ENCODE results near the gene KAT2A. TPM values are rescaled to one million over a fixed set of nuclear protein-coding genes. Genes with fewer than 3 reads are reported as not detected.

The KAT2A gene
- total and polyA plus RNA-seq, 8 donors = 39.9 to 77.6 (median 70.8) TPM

DNA sequence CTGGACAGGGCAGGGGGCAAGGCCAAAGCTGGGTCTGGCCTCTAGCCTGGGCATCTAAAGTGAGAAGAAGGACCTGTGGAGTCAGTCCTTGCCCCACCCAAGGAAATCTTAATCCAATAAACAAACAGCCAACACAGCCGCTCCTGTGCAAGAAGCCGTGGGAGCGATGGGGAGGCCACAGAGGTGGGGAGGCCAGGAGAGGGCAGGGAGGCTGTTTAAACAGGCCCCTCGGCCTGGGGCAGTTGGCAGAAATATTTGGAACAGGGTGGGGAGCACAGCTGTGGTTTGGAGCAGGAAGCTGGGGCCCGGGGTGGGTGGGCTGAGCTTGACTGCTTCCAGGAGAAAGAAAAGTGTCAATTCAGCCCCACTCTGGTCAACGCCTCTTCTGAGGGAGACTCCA lies 28.2 kb downstream of the KAT2A start:
- H3K27me3 ChIP-seq = peaks cover 11 to 45% of the 10 kb centered on the region in 2 donors
- H3K36me3 ChIP-seq = no peaks in the 10 kb centered on the region
- no peak for ATAC-seq
- H3K4me1 ChIP-seq = peaks cover 0 to 6% of the 10 kb centered on the region in 2 donors
- no peak for TF ChIP-seq CTCF (IDR thresholded peaks at IDR 0.05)
- H3K4me3 ChIP-seq = no peak overlapping the region
- H3K27ac ChIP-seq = no peak overlapping the region
- H3K9me3 ChIP-seq = no peaks in the 10 kb centered on the region
- intact Hi-C loops (cut with DNase I) = no loop called here
- no peak for DNase-seq

- H3K27me3 ChIP-seq = peaks cover 0 to 28% of the 10 kb centered on the region in 2 donors
- TF ChIP-seq CTCF (IDR thresholded peaks at IDR 0.05) = no peak
- no peaks in the 10 kb centered on the region for H3K9me3 ChIP-seq
- H3K4me3 ChIP-seq = no peak overlapping the region
- ATAC-seq (no peak), DNase-seq (no peak)
- no peaks in the 10 kb centered on the region for H3K36me3 ChIP-seq
- intact Hi-C loops (cut with DNase I) = no loop called here
- no peaks in the 10 kb centered on the region for H3K4me1 ChIP-seq
- no peak overlapping the region for H3K27ac ChIP-seq
Observed at GRCh38 chr17:42090964-42091790, 30.0 kb downstream of the KAT2A start.

GRCh38 chr17:42088736-42089135 lies 32.4 kb downstream of the KAT2A start:
- H3K4me1 ChIP-seq = no peaks in the 10 kb centered on the region
- no peak overlapping the region for H3K4me3 ChIP-seq
- no peaks in the 10 kb centered on the region for H3K9me3 ChIP-seq
- ATAC-seq = no peak
- intact Hi-C loops (cut with DNase I) = no loop called here
- H3K27me3 ChIP-seq = peaks cover 0 to 16% of the 10 kb centered on the region in 2 donors
- no peak for DNase-seq
- H3K36me3 ChIP-seq = no peaks in the 10 kb centered on the region
- no peak overlapping the region for H3K27ac ChIP-seq
- TF ChIP-seq CTCF (IDR thresholded peaks at IDR 0.05) = no peak

DNA sequence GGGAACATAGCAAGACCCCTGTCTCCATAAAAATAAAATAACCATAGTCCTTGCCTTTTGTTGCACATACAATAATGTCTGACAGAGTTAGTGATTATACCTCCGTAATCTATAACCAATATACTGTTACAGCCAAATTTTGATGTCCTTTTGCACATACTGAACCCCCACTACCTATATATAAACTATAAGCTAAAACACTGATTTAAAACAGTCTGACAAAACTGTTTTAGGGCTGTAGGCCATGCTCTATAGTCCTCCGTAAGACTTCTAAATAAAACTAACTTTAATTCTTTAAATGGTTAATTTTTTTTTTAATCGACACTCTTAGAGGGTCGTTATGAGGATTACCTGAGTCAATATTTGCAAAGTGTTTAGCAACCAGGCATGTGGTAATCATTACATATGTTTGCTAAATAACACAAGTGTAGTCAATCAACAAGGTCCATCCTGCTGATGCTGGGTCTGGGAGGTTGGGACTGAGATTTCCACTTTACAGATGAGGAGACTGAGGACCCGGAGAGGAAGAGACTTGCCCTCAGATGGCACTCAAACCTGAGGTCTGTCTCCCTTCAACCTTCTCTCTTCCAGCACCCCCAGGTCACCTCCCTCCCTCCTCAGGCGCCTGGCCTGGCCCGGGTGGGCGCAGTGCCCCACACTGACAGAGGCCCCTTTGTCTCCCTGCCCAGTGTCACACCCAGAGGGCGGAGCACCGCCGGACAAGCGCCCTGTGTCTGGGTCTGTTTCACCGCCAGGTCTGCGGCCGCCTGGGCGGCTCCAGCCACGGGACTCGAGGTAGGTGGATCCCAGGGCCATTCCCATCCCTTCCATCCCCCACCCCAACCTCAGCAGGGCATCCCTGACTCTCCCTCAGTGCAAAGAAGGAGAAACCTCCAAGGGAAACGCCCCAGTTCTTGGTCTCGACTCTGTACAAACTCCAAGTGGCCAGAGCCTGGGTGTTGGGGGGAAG lies 33.1 kb downstream of the KAT2A start:
- Histone ChIP-seq H3K36me3 (no peaks in the 10 kb centered on the region), H3K27me3 (peaks cover 0 to 16% of the 10 kb centered on the region in 2 donors), H3K9me3 (no peaks in the 10 kb centered on the region), H3K4me3 (no peak overlapping the region), H3K4me1 (no peaks in the 10 kb centered on the region), H3K27ac (no peak overlapping the region)
- no peak for TF ChIP-seq CTCF (IDR thresholded peaks at IDR 0.05)
- DNase-seq = no peak
- ATAC-seq = no peak
- intact Hi-C loops (cut with DNase I) = no loop called here

Data from left lung (tissue), 10 donors.